Transverse colon (tissue), 4 donors: Measurements from ENCODE around the gene STK11.

Experiments
- POLR2A ChIP-seq: fragments of 450-650 bp; IDR thresholded peaks from one replicate; pipeline ENCODE4 v1.6.1; 2016; ENCODE audit warnings: antibody characterized with exemption, mild to moderate bottlenecking, moderate library complexity
- POLR2AphosphoS5 ChIP-seq, 3 donors: sonication (generic); formaldehyde crosslinking; IDR thresholded peaks; one replicate each; pipeline ENCODE4 v1.6.1; 2016; ENCODE audit warnings: antibody characterized with exemption in 3 of 3
- TF ChIP-seq, protein P1 (sequence below), 5 experiments: fragments of 200-600 bp in 3 of 5; fragments of 450-650 bp in 2 of 5; sonication (generic) in 3 of 5; IDR thresholded peaks; 1 replicate in 2 of 5; 2 replicates in 3 of 5; pipeline ENCODE4 v1.5.1; 2016 to 2017; ENCODE audit warnings: antibody characterized with exemption in 5 of 5, inconsistent platforms in 3 of 5, mild to moderate bottlenecking in 2 of 5, moderate library complexity in 1 of 5

DNA sequence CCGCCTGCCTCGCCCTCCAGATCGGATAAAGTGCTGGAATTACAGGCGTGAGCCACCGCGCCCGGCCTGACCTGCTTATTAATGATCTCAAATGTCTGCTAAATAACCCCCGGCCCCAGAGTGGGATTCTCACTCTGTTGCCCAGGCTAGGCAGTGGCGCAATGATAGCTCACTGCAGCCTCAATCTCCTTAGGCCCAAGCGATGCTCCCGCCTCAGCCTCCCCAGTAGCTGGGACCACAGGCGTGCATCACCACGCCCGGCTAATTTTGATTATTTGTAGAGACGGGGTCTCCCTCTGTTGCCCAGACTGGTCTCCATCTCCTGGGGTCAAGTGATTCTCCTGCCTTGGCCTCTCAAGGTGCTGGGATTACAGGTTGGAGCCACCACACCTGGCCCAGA, 35.3 kb downstream of the STK11 start:
- no peak for TF ChIP-seq POLR2A
- TF ChIP-seq, protein P1, sequence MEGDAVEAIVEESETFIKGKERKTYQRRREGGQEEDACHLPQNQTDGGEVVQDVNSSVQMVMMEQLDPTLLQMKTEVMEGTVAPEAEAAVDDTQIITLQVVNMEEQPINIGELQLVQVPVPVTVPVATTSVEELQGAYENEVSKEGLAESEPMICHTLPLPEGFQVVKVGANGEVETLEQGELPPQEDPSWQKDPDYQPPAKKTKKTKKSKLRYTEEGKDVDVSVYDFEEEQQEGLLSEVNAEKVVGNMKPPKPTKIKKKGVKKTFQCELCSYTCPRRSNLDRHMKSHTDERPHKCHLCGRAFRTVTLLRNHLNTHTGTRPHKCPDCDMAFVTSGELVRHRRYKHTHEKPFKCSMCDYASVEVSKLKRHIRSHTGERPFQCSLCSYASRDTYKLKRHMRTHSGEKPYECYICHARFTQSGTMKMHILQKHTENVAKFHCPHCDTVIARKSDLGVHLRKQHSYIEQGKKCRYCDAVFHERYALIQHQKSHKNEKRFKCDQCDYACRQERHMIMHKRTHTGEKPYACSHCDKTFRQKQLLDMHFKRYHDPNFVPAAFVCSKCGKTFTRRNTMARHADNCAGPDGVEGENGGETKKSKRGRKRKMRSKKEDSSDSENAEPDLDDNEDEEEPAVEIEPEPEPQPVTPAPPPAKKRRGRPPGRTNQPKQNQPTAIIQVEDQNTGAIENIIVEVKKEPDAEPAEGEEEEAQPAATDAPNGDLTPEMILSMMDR (IDR thresholded peaks at IDR 0.05) = no peak
- TF ChIP-seq POLR2AphosphoS5 (IDR thresholded peaks at IDR 0.05) = no peak
